T-helper 2 cell treated with Interferon-gamma antibody and Interleukin-4, amounts not matched to agents 5 μg/mL and 100 μg/mL, for 36 hours (primary cell): Measurements from ENCODE around the gene NDUFS4.
"Not testable (repeated sequence)": the region's sequence is repeated elsewhere in the genome, so short reads cannot be mapped to it uniquely, and the experiment has no call there.

ENCODE experiments used
- DNase-seq: peaks from one replicate; pipeline ENCODE4 v3.0.0; 2021; ENCODE audit warnings: low spot score
- H3K27ac Mint-ChIP-seq: one replicate; pipeline ENCODE4 v1.8.0; 2021; ENCODE audit warnings: mild to moderate bottlenecking, mixed read lengths
- H3K27me3 Mint-ChIP-seq: one replicate; pipeline ENCODE4 v1.8.0; 2021; ENCODE audit warnings: low read depth, mixed read lengths
- H3K36me3 Mint-ChIP-seq: one replicate; pipeline ENCODE4 v1.8.0; 2021; ENCODE audit warnings: low read depth, mixed read lengths
- H3K4me1 Mint-ChIP-seq: one replicate; pipeline ENCODE4 v1.8.0; 2021; ENCODE audit warnings: low read depth, mixed read lengths
- H3K4me3 Mint-ChIP-seq: one replicate; pipeline ENCODE4 v1.8.0; 2022; ENCODE audit warnings: mild to moderate bottlenecking, moderate library complexity, mixed read lengths
- H3K9me3 Mint-ChIP-seq: one replicate; pipeline ENCODE4 v1.8.0; 2021; ENCODE audit warnings: mixed read lengths

Gene NDUFS4

GRCh38 chr5:53645078-53645477 lies 84.6 kb downstream of the NDUFS4 start:
- Mint-ChIP-seq H3K27me3 (no peaks in the 10 kb centered on the region), H3K4me3 (no peak overlapping the region), H3K9me3 (peaks cover 8% of the 10 kb centered on the region), H3K27ac (no peak overlapping the region), H3K36me3 (peaks cover 18% of the 10 kb centered on the region), H3K4me1 (no peaks in the 10 kb centered on the region)
- no peak for DNase-seq

DNA sequence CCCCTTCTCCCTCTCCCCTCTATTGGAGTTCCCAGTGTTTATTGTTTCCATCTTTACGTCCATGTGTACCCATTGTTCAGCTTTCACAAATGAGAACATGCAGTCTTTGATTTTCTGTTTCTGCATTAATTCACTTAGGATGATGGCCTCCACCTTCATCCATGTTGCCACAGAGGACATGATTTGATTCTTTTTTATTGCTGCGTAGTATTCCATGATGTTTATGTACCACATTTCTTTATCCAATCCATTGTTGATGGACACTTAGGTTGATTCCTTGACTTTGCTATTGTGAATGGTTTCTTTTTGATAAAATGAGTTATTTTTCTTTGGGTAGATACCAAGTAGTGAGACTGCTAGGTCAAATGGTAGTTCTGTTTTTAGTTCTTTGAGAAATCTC lies 88.9 kb downstream of the NDUFS4 start:
- no peaks in the 10 kb centered on the region for H3K27me3 Mint-ChIP-seq
- no peak for DNase-seq
- peaks cover 8% of the 10 kb centered on the region for H3K9me3 Mint-ChIP-seq
- no peaks in the 10 kb centered on the region for H3K4me1 Mint-ChIP-seq
- H3K36me3 Mint-ChIP-seq = peaks cover 15% of the 10 kb centered on the region
- H3K27ac Mint-ChIP-seq = no peak overlapping the region
- no peak overlapping the region for H3K4me3 Mint-ChIP-seq

- DNase-seq, H3K4me1 Mint-ChIP-seq, H3K9me3 Mint-ChIP-seq, H3K4me3 Mint-ChIP-seq, H3K27ac Mint-ChIP-seq, H3K27me3 Mint-ChIP-seq: not testable (repeated sequence)
- H3K36me3 Mint-ChIP-seq = peaks cover 22% of the 10 kb centered on the region
Measured at GRCh38 chr5:53660573-53660972, 100.1 kb downstream of the NDUFS4 start.

GRCh38 chr5:53665313-53665712 lies 104.9 kb downstream of the NDUFS4 start:
- peaks cover 20% of the 10 kb centered on the region for H3K36me3 Mint-ChIP-seq
- not testable (repeated sequence) for H3K27ac Mint-ChIP-seq, H3K27me3 Mint-ChIP-seq, H3K4me1 Mint-ChIP-seq, H3K4me3 Mint-ChIP-seq, H3K9me3 Mint-ChIP-seq, DNase-seq

GRCh38 chr5:53667621-53668020 lies 107.2 kb downstream of the NDUFS4 start:
- Mint-ChIP-seq H3K4me1 (no peaks in the 10 kb centered on the region), H3K9me3 (no peaks in the 10 kb centered on the region), H3K27me3 (no peaks in the 10 kb centered on the region), H3K4me3 (no peak overlapping the region), H3K36me3 (peaks cover 14% of the 10 kb centered on the region), H3K27ac (no peak overlapping the region)
- DNase-seq = no peak

GRCh38 chr5:53671447-53671846 lies 111.0 kb downstream of the NDUFS4 start:
- Mint-ChIP-seq H3K36me3 (peaks cover 6% of the 10 kb centered on the region), H3K27me3 (no peaks in the 10 kb centered on the region), H3K27ac (no peak overlapping the region), H3K4me1 (no peaks in the 10 kb centered on the region), H3K9me3 (no peaks in the 10 kb centered on the region), H3K4me3 (no peak overlapping the region)
- DNase-seq = no peak

- H3K36me3 Mint-ChIP-seq = peaks cover 2% of the 10 kb centered on the region
- no peak for DNase-seq
- no peaks in the 10 kb centered on the region for H3K9me3 Mint-ChIP-seq
- H3K4me1 Mint-ChIP-seq = no peaks in the 10 kb centered on the region
- H3K27ac Mint-ChIP-seq = no peak overlapping the region
- no peaks in the 10 kb centered on the region for H3K27me3 Mint-ChIP-seq
- no peak overlapping the region for H3K4me3 Mint-ChIP-seq
Measured at GRCh38 chr5:53674121-53674520, 113.7 kb downstream of the NDUFS4 start.

DNA sequence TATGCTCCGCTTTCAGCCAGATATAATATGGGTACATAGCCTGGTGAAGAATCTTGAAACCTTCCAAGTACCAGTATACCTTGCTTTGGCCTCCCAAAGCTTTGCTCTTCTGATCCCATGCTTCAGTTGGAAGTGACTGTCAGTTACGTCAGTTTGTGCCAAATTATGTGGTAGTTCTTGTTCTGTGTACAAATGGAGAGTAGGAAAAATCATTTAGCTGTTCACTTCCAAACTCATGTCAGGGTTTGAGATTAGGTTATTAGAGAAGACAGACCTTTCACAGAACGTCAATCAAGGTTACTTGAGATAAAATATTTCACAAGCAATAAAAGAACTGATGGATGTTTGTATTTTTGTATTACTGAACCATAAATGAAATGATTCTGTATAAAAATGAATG lies 117.2 kb downstream of the NDUFS4 start:
- Mint-ChIP-seq H3K4me1 (no peaks in the 10 kb centered on the region), H3K9me3 (peaks cover 6% of the 10 kb centered on the region), H3K27ac (no peak overlapping the region), H3K27me3 (no peaks in the 10 kb centered on the region), H3K36me3 (peaks cover 11% of the 10 kb centered on the region), H3K4me3 (no peak overlapping the region)
- DNase-seq = no peak

- H3K4me3 Mint-ChIP-seq = no peak overlapping the region
- H3K27ac Mint-ChIP-seq = no peak overlapping the region
- no peaks in the 10 kb centered on the region for H3K27me3 Mint-ChIP-seq
- no peak for DNase-seq
- H3K4me1 Mint-ChIP-seq = no peaks in the 10 kb centered on the region
- H3K9me3 Mint-ChIP-seq = peaks cover 6% of the 10 kb centered on the region
- H3K36me3 Mint-ChIP-seq = peaks cover 11% of the 10 kb centered on the region
Measured at GRCh38 chr5:53678981-53679660, 118.7 kb downstream of the NDUFS4 start.

GRCh38 chr5:53681079-53681478 lies 120.6 kb downstream of the NDUFS4 start:
- H3K9me3 Mint-ChIP-seq = peaks cover 6% of the 10 kb centered on the region

DNA sequence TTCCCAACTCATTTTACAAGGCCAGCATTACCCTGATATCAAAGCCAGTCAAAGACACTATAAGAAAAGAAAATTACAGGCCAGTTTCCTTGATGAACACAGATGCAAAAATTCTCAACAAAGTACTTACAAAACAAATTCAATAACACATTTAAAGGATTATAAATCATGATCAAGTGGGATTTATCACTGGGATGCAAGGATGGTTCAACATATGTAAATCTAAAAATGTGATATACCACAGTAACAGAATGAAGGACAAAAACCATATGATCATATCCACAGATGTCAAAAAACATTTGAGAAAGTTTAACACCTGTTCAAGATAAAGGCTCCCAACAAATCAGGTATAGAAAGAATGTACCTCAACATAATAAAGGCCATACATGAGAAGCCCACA lies 130.6 kb downstream of the NDUFS4 start:
- peaks cover 27% of the 10 kb centered on the region for H3K9me3 Mint-ChIP-seq
- no peak for DNase-seq
- no peaks in the 10 kb centered on the region for H3K27me3 Mint-ChIP-seq
- H3K27ac Mint-ChIP-seq = no peak overlapping the region
- peaks cover 5% of the 10 kb centered on the region for H3K36me3 Mint-ChIP-seq
- H3K4me1 Mint-ChIP-seq = no peaks in the 10 kb centered on the region
- no peak overlapping the region for H3K4me3 Mint-ChIP-seq

More at GRCh38 chr5:53681079-53681478, 120.6 kb downstream of the NDUFS4 start:
- DNase-seq = no peak
- no peaks in the 10 kb centered on the region for H3K4me1 Mint-ChIP-seq
- H3K36me3 Mint-ChIP-seq = peaks cover 14% of the 10 kb centered on the region
- H3K4me3 Mint-ChIP-seq = no peak overlapping the region
- H3K27me3 Mint-ChIP-seq = no peaks in the 10 kb centered on the region
- no peak overlapping the region for H3K27ac Mint-ChIP-seq

- no peak for DNase-seq
- Mint-ChIP-seq H3K4me3 (no peak overlapping the region), H3K27me3 (no peaks in the 10 kb centered on the region), H3K36me3 (no peaks in the 10 kb centered on the region), H3K27ac (no peak overlapping the region), H3K4me1 (no peaks in the 10 kb centered on the region), H3K9me3 (peaks cover 21% of the 10 kb centered on the region)
Measured at GRCh38 chr5:53694520-53695022, 134.1 kb downstream of the NDUFS4 start.

DNA sequence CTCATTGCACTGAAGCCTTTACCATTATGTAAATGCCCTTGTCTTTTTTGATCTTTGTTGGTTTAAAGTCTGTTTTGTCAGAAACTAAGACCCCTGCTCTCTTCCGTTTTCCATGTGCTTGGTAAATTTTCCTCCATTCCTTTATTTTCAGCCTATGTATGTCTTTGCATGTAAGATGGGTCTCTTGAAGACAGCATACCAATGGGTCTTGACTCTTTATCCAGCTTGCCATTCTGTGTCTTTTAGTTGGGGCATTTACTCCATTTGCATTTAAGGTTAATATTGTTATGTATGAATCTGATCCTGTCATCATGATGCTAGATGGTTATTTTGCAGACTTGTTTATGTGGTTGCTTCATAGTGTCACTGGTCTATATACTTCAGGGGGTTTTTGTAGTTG lies 150.0 kb downstream of the NDUFS4 start:
- not testable (repeated sequence) for H3K36me3 Mint-ChIP-seq, H3K4me3 Mint-ChIP-seq, H3K4me1 Mint-ChIP-seq, H3K27me3 Mint-ChIP-seq, DNase-seq, H3K27ac Mint-ChIP-seq
- H3K9me3 Mint-ChIP-seq = peaks cover 38% of the 10 kb centered on the region

GRCh38 chr5:53712327-53712726 lies 151.9 kb downstream of the NDUFS4 start:
- no peak for DNase-seq
- H3K36me3 Mint-ChIP-seq = no peaks in the 10 kb centered on the region
- H3K27ac Mint-ChIP-seq = no peak overlapping the region
- no peaks in the 10 kb centered on the region for H3K27me3 Mint-ChIP-seq
- H3K9me3 Mint-ChIP-seq = peaks cover 32% of the 10 kb centered on the region
- H3K4me3 Mint-ChIP-seq = no peak overlapping the region
- no peaks in the 10 kb centered on the region for H3K4me1 Mint-ChIP-seq
